HFFc6 (cell line): ENCODE measurements around the gene LCN1. TPM values are rescaled to one million over a fixed set of nuclear protein-coding genes. Genes with fewer than 3 reads are reported as not detected.

Source experiments
- DNase-seq: peaks from one replicate; pipeline ENCODE4 v3.0.0-alpha.2; 2018
- H3K27ac Mint-ChIP-seq: 2 replicates; pipeline ENCODE4 v1.8.0; 2020; ENCODE audit warnings: mild to moderate bottlenecking, mixed read lengths
- H3K27me3 Mint-ChIP-seq: 2 replicates; pipeline ENCODE4 v1.8.0; 2021; ENCODE audit warnings: mild to moderate bottlenecking, moderate library complexity, mixed read lengths; ENCODE audit not compliant: insufficient read depth
- H3K36me3 Mint-ChIP-seq: 2 replicates; pipeline ENCODE4 v1.8.0; 2021; ENCODE audit warnings: low read depth, mixed read lengths
- H3K4me1 Mint-ChIP-seq: 2 replicates; pipeline ENCODE4 v1.8.0; 2020; ENCODE audit warnings: low read depth, mixed read lengths
- H3K4me3 Mint-ChIP-seq: 2 replicates; pipeline ENCODE4 v1.8.0; 2020; ENCODE audit warnings: mild to moderate bottlenecking, moderate library complexity, mixed read lengths
- H3K9me3 Mint-ChIP-seq: 2 replicates; pipeline ENCODE4 v1.8.0; 2020; ENCODE audit warnings: mild to moderate bottlenecking, mixed read lengths
- total RNA-seq, 6 experiments: library from RNA; stranded (reverse); fragmentation: NEBNext Ultra II Directional; extraction: Animal tissue kit (Norgen Biotek cat#: 25700); gene quantifications; 2 replicates in 1 of 6; 3 replicates in 5 of 6; pipeline ENCODE4 v1.2.3, GENCODE V29; 2021
- TF ChIP-seq, protein P1 (sequence below): fragments of 200-600 bp; sonication (generic); IDR thresholded peaks from 2 replicates; pipeline ENCODE4 v1.5.0; 2021; ENCODE audit warnings: antibody characterized with exemption, mild to moderate bottlenecking

Gene LCN1
- total RNA-seq, 6 experiments from 2014 or later = 0.28 to 0.46 TPM; not detected in 4

DNA sequence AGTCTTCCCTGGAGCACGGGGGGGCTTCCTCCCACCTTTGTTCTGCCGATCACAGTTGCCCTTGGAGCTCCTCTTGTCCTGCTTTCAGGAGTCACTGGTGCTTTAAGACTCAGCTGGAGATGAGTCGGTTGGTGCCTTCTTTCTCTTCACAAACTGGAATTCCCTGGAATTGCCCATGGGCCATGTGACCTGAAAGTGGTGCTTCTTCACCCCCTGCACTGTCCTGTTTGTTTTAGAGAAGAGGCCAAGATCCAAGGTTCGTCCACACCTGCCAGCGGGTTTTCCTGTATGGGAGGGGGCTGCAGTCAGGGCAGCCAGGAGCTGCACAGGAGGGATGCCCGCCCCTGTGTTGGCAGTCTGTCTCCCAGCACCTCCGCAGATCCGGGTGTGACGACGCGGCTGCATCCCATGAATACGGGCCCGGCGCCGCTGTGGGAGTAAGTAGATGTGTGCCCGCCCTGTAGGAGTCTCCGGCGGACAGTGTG lies 30.2 kb upstream of the LCN1 start:
- H3K9me3 Mint-ChIP-seq = no peaks in the 10 kb centered on the region
- H3K4me1 Mint-ChIP-seq = no peaks in the 10 kb centered on the region
- peaks cover 1% of the 10 kb centered on the region; the same call in 1 of the 2 replicates for H3K27me3 Mint-ChIP-seq
- no peak overlapping the region for H3K4me3 Mint-ChIP-seq
- no peak overlapping the region for H3K27ac Mint-ChIP-seq
- DNase-seq = no peak
- H3K36me3 Mint-ChIP-seq = no peaks in the 10 kb centered on the region
- TF ChIP-seq, protein P1, sequence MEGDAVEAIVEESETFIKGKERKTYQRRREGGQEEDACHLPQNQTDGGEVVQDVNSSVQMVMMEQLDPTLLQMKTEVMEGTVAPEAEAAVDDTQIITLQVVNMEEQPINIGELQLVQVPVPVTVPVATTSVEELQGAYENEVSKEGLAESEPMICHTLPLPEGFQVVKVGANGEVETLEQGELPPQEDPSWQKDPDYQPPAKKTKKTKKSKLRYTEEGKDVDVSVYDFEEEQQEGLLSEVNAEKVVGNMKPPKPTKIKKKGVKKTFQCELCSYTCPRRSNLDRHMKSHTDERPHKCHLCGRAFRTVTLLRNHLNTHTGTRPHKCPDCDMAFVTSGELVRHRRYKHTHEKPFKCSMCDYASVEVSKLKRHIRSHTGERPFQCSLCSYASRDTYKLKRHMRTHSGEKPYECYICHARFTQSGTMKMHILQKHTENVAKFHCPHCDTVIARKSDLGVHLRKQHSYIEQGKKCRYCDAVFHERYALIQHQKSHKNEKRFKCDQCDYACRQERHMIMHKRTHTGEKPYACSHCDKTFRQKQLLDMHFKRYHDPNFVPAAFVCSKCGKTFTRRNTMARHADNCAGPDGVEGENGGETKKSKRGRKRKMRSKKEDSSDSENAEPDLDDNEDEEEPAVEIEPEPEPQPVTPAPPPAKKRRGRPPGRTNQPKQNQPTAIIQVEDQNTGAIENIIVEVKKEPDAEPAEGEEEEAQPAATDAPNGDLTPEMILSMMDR = no peak

DNA sequence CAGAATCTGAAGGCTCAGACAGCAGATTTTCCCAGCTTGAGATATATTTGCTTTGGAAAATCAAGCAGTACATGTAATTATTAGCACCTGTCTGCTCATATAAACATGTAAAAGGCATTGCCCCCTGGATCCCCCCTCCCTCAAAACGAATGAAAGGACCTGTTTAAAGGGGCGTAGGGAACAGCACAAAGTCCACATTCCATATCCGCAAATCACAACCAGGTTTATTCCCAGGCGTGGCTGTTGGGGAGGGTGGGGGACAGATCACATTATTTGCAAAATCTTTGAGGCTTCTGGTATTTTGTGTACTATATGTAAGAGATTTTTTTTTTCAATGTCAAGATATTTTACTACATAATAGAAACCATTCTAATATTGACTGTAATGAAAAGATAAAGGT lies 29.5 kb upstream of the LCN1 start:
- TF ChIP-seq, protein P1 = no peak
- Mint-ChIP-seq H3K4me3 (no peak overlapping the region), H3K27me3 (peaks cover 1% of the 10 kb centered on the region; the same call in 1 of the 2 replicates), H3K36me3 (no peaks in the 10 kb centered on the region), H3K4me1 (no peaks in the 10 kb centered on the region), H3K27ac (no peak overlapping the region), H3K9me3 (no peaks in the 10 kb centered on the region)
- DNase-seq = no peak

DNA sequence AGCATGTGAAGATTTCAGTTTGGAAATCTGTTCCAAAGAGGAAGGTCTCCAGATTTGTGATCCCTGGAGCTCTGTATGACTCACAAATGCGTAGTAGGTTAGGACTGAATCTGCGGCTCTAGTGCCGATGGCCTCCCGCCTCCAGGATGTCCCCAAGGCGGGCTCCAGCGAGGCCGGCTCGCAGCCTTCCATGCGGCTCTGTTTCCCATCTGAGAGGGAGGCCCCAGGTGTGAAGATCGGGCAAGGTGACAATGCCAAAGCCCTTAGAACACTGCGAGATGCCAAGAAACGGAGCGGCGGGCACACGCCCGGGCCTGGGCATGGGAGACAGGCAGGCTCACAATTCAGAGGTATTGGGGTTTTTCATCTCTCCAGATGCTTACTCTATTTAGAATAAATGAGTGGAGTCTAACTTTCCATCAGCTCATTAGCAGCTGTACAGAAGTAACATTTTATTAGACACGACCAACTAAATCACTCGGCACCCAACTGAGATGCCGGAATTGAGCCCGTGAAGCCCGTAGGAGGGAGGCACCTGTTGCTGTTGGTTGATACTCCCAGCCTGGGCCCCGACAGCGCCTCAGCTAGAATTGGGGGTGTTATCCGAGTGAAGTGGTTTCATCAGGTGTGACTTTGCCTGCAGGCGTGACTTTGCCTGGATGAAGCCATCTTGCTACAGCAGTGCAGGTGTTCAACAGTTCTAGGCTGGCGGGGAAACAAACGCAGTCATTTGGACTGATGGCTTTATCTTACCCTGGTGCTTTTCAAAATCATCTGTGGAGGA lies 28.2 kb upstream of the LCN1 start:
- TF ChIP-seq, protein P1 = no peak
- Mint-ChIP-seq H3K9me3 (no peaks in the 10 kb centered on the region), H3K4me1 (no peaks in the 10 kb centered on the region), H3K36me3 (no peaks in the 10 kb centered on the region), H3K27ac (no peak overlapping the region), H3K27me3 (no peaks in the 10 kb centered on the region), H3K4me3 (no peak overlapping the region)
- DNase-seq = no peak

DNA sequence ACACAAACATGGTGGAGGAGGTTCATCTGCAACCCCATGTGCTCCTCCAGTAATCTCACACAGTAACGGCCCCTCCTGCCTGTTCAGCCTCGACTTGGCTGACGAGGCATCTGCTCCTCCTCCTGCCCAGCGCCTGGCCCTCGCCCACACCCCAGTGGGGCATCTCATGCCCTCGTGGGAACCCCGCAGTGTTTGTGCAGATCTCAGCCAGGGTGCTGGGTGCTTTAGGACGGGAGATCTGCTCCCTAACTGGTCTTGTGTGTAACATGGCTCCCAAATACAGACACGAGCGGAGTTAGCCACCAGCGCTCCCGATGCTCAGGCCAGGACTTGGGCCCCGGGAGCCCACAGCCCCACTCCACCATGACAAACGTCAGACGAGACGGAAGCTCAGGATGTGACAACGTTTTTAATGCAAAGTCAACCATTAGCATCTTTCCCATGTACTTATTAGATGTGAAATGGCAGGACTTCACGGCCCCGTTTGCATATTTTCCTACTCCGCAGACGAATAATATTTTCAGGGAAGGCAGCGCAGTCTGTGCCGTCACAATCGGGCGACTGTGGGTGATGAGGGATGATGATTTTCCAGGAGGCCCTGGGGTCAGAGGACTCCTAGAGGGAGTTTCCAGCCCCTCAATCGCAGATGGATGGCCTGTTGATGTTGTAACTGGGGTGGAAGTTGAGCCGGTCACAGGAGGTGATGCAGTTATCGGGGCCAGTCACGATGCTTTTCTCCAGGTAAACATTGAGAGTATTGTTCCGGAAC lies 26.3 kb upstream of the LCN1 start:
- Mint-ChIP-seq H3K36me3 (no peaks in the 10 kb centered on the region), H3K27ac (no peak overlapping the region), H3K4me3 (no peak overlapping the region), H3K27me3 (no peaks in the 10 kb centered on the region), H3K9me3 (no peaks in the 10 kb centered on the region), H3K4me1 (no peaks in the 10 kb centered on the region)
- TF ChIP-seq, protein P1 = no peak
- DNase-seq = no peak

DNA sequence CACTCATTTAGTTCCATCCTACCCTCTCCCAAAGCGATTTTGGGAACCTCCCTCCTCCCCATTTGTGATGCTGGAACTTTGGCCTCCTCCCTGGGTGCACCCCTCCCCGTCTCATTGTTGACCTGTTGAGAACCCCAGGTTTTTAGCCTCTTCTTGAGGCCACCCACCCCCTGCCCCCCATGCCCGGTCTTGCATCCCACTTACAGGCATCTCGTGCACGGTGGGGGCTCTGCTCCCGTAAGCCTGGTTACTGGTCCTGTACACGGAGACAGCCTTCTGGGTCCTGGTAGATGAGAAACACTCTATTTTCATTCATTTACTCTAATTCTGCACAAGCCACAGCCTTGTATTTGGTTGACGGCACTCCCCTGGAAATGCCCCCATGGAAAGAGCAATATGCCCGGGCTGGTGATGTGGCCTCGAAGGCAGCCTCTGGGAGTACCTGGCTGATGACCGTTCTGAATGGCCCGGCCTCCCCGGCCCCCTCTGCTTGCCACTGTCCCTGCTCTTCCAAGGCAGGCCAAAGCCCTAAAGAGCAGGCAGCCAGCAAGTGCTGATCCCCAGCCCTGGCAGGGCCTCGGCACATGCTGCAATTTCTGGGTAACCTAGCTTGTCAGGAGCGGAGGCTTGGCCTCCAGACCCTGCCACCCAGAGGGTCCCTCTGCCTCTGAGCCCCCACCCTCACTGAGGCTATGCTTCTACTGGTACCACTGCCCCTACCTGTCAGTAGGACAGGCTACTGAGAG lies 22.7 kb upstream of the LCN1 start:
- TF ChIP-seq, protein P1 = no peak
- H3K27me3 Mint-ChIP-seq = no peaks in the 10 kb centered on the region; the same call in 1 of the 2 replicates
- no peaks in the 10 kb centered on the region for H3K9me3 Mint-ChIP-seq
- H3K4me3 Mint-ChIP-seq = peak overlapping the region; percentile 89; the same call in 1 of the 2 replicates
- no peak overlapping the region for H3K27ac Mint-ChIP-seq
- H3K4me1 Mint-ChIP-seq = 0 out of 2 replicates have a peak, but pooled peaks cover 7% of the 10 kb centered on the region
- no peak for DNase-seq
- H3K36me3 Mint-ChIP-seq = peaks cover under 1% of the 10 kb centered on the region; the same call in 1 of the 2 replicates
